Lung microvascular endothelial cell (primary cell): ENCODE results near the gene CCL26. TPM values are rescaled to one million over a fixed set of nuclear protein-coding genes. Genes with fewer than 3 reads are reported as not detected.

Source experiments
- total RNA-seq: library from RNA; depleted of rRNA; stranded (reverse); fragments of >200 nt; gene quantifications from 2 replicates; pipeline ENCODE4 v1.2.1, GENCODE V29; 2014

Gene CCL26
- total RNA-seq, 1 donor from 2014 or later = not detected

Other genes starting within 250 kb of the CCL26 start
- 20.9 and 24.6 TPM in 2 replicates for gene HIP1, start 33.3 kb downstream of the CCL26 start, total RNA-seq
- gene CCL24, start 41.6 kb upstream of the CCL26 start, total RNA-seq = not detected in 2 replicates
- 14.8 and 16.1 TPM in 2 replicates for gene RHBDD2, start 106.8 kb upstream of the CCL26 start, total RNA-seq
- 67.6 and 132 TPM in 2 replicates for gene POR, start 142.9 kb upstream of the CCL26 start, total RNA-seq
- 56.4 and 197 TPM in 2 replicates for gene TMEM120A, start 222.4 kb upstream of the CCL26 start, total RNA-seq